Stomach (tissue), 9 donors: ENCODE results near the gene CYBA. TPM values are rescaled to one million over a fixed set of nuclear protein-coding genes. Genes with fewer than 3 reads are reported as not detected.

ENCODE experiments used
- DNase-seq, 2 donors: peaks; one replicate each; pipeline versions ENCODE4 v3.0.0 to v3.0.0-alpha.2; 2013 to 2019
- H3K27ac ChIP-seq, 5 donors: fragments of 200-600 bp in 4 of 5; sonication (generic) in 4 of 5; one replicate each; pipeline ENCODE4 v1.5.1; 2013 to 2019; ENCODE audit warnings: mild to moderate bottlenecking in 1 of 5, moderate library complexity in 1 of 5
- H3K27me3 ChIP-seq, 3 donors: fragments of 200-600 bp; sonication (generic); one replicate each; pipeline ENCODE4 v1.5.1; 2017 to 2019; ENCODE audit warnings: mixed run types in 1 of 3
- H3K36me3 ChIP-seq, 4 donors: fragments of 200-600 bp; sonication (generic); 1 replicate in 3 of 4; 2 replicates in 1 of 4; pipeline ENCODE4 v1.5.1; 2016 to 2019
- H3K4me1 ChIP-seq, 4 donors: fragments of 200-600 bp; sonication (generic); one replicate each; pipeline ENCODE4 v1.5.1; 2016 to 2019
- H3K4me3 ChIP-seq, 4 donors: fragments of 200-600 bp; sonication (generic) in 3 of 4; one replicate each; pipeline ENCODE4 v1.5.1; 2016 to 2019; ENCODE audit warnings: mild to moderate bottlenecking in 1 of 4
- H3K9me3 ChIP-seq, 4 donors: fragments of 200-600 bp; sonication (generic); one replicate each; pipeline ENCODE4 v1.5.1; 2016 to 2019
- CTCF ChIP-seq, 7 experiments: fragments of 450-650 bp in 4 of 7; fragments of 200-600 bp in 3 of 7; sonication (generic) in 3 of 7; IDR thresholded peaks; one replicate each; pipeline ENCODE4 v1.5.1; 2016 to 2019; ENCODE audit warnings: antibody characterized with exemption in 7 of 7, control low read depth in 2 of 7, mild to moderate bottlenecking in 1 of 7
- EP300 ChIP-seq: sonication (generic); formaldehyde crosslinking; IDR thresholded peaks from one replicate; pipeline ENCODE4 v1.6.1; 2017; ENCODE audit warnings: antibody characterized with exemption
- POLR2A ChIP-seq, 4 donors: fragments of 450-650 bp; IDR thresholded peaks; one replicate each; pipeline ENCODE4 v1.6.1; 2016; ENCODE audit warnings: antibody characterized with exemption in 4 of 4, control low read depth in 2 of 4, mild to moderate bottlenecking in 1 of 4, moderate library complexity in 1 of 4
- POLR2AphosphoS5 ChIP-seq, 3 donors: sonication (generic); formaldehyde crosslinking; IDR thresholded peaks; one replicate each; pipeline ENCODE4 v1.6.1; 2016; ENCODE audit warnings: antibody characterized with exemption in 3 of 3
- WGBS, 5 donors: extraction: QIAGEN DNeasy Blood & Tissue Kit in 3 of 5; methylation state at CpG; one replicate each; pipeline versions ENCODE4 v1.1.5 to v1.1.7; 2013 to 2018; 5-methylcytosine and 5-hydroxymethylcytosine counted together
- intact Hi-C: fragments of 100-400 bp; cut with DNase I; formaldehyde crosslinking; loops from one replicate; pipeline ENCODE4 v1.15.1; 2023; ENCODE audit warnings: low total_unique reads
- polyA plus RNA-seq, 3 donors: library from polyadenylated mRNA; stranded (reverse); fragments of 200-250 nt; gene quantifications; one replicate each; pipeline ENCODE4 v1.2.3, GENCODE V29; 2013
- total RNA-seq, 5 donors: library from RNA; depleted of rRNA; stranded (reverse); fragments of >200 nt; gene quantifications; one replicate each; pipeline versions ENCODE4 v1.1.0 to v1.2.3, GENCODE V29; 2014 to 2016
- donor health status: healthy with polysubstance abuse.
- donor health status: Bipolar disorder and iron deficiency.
- donor health status: healthy.

Gene CYBA
- total and polyA plus RNA-seq, 8 donors: 21.0 to 480 (median 162) TPM

- Histone ChIP-seq H3K4me3 (no peak overlapping the region), H3K4me1 (peaks cover 29 to 59% (median 47%) of the 10 kb centered on the region in 4 donors), H3K36me3 (no peaks in the 10 kb centered on the region), H3K27ac (peak overlapping the region; percentile 21 to 84 (median 76)), H3K27me3 (peaks cover 5 to 92% (median 22%) of the 10 kb centered on the region in 3 donors), H3K9me3 (no peaks in the 10 kb centered on the region)
- peak; percentile 81 to 92 for DNase-seq
- peak in 2 of 3 donors; percentile 27 to 29 for TF ChIP-seq POLR2AphosphoS5 (IDR thresholded peaks at IDR 0.05)
- TF ChIP-seq POLR2A (IDR thresholded peaks at IDR 0.05): no peak
- WGBS, 5 donors: 21 to 31% (median 28%) methylated on average over 27 to 28 of the region's 28 CpGs
- intact Hi-C loops: no loop called here
Measured at GRCh38 chr16:88688013-88688778, 37.3 kb upstream of the CYBA start.

- Histone ChIP-seq H3K9me3 (no peaks in the 10 kb centered on the region), H3K4me3 (no peak overlapping the region), H3K27ac (peak overlapping the region; percentile 21 to 84 (median 76)), H3K4me1 (peaks cover 29 to 59% (median 47%) of the 10 kb centered on the region in 4 donors), H3K27me3 (peaks cover 5 to 92% (median 22%) of the 10 kb centered on the region in 3 donors), H3K36me3 (no peaks in the 10 kb centered on the region)
- WGBS, 5 donors: 34 to 64% (median 42%) methylated on average over 3 of the region's 3 CpGs
- DNase-seq: no peak
- TF ChIP-seq EP300: no peak
- no peak for TF ChIP-seq POLR2A (IDR thresholded peaks at IDR 0.05)
- no peak for TF ChIP-seq POLR2AphosphoS5 (IDR thresholded peaks at IDR 0.05)
- no peak for TF ChIP-seq CTCF (IDR thresholded peaks at IDR 0.05)
- intact Hi-C loops: no loop called here
Measured at GRCh38 chr16:88687676-88688012, 36.8 kb upstream of the CYBA start.

- no peak for DNase-seq
- H3K4me1 ChIP-seq: peaks cover 29 to 57% (median 45%) of the 10 kb centered on the region in 4 donors
- peak overlapping the region; percentile 21 to 84 (median 76) for H3K27ac ChIP-seq
- H3K9me3 ChIP-seq: no peaks in the 10 kb centered on the region
- H3K36me3 ChIP-seq: no peaks in the 10 kb centered on the region
- no peak overlapping the region for H3K4me3 ChIP-seq
- 38 to 65% (median 50%) methylated on average over 3 to 10 of the region's 10 CpGs for WGBS, 5 donors
- H3K27me3 ChIP-seq: peaks cover 5 to 90% (median 22%) of the 10 kb centered on the region in 3 donors
- TF ChIP-seq POLR2A (IDR thresholded peaks at IDR 0.05) (no peak), POLR2AphosphoS5 (IDR thresholded peaks at IDR 0.05) (no peak), EP300 (no peak), CTCF (IDR thresholded peaks at IDR 0.05) (no peak)
- intact Hi-C loops: no loop called here
Measured at GRCh38 chr16:88687254-88687576, 36.4 kb upstream of the CYBA start.

GRCh38 chr16:88686439-88687253, 35.8 kb upstream of the CYBA start, which contains the start of gene SNAI3:
SNAI3 (minus strand) TSS chr16:88686507; CDS start chr16:88686406, 101 bp downstream.
- 6 to 17% (median 7%) methylated on average over 17 to 65 of the region's 65 CpGs for WGBS, 5 donors
- peaks cover 5 to 90% (median 22%) of the 10 kb centered on the region in 3 donors for H3K27me3 ChIP-seq
- no peaks in the 10 kb centered on the region for H3K9me3 ChIP-seq
- no peak for TF ChIP-seq POLR2A (IDR thresholded peaks at IDR 0.05)
- TF ChIP-seq CTCF (IDR thresholded peaks at IDR 0.05): no peak
- TF ChIP-seq POLR2AphosphoS5 (IDR thresholded peaks at IDR 0.05): peak in 1 of 3 donors; percentile 53
- intact Hi-C loops: no loop called here
- H3K4me3 ChIP-seq: peak within 1 kb of the TSS; percentile 55 to 70 (median 58)
- H3K36me3 ChIP-seq: no peaks in the 10 kb centered on the region
- peak; percentile 94 to 95 for DNase-seq
- peaks cover 29 to 56% (median 47%) of the 10 kb centered on the region in 4 donors for H3K4me1 ChIP-seq
- H3K27ac ChIP-seq: peak within 1 kb of the TSS; percentile 74 to 84 (median 81)
